ENCODE measurements around the gene CD34. TPM values are rescaled to one million over a fixed set of nuclear protein-coding genes. Genes with fewer than 3 reads are reported as not detected.

CD34 gene
- total RNA-seq, 1 donor from 2014 or later: 72.5 TPM

GRCh38 chr1:207867136-207868109, 43.5 kb downstream of the CD34 start:
- DNase-seq (peak; percentile 78), ATAC-seq (ENCODE audit: poor library complexity) (peak; percentile 70)
- intact Hi-C loops (cut with DNase I): loop anchor here (2.0 kb wide), 1 partner anchor 39 kb away; no protein-coding TSS in a partner anchor

DNA sequence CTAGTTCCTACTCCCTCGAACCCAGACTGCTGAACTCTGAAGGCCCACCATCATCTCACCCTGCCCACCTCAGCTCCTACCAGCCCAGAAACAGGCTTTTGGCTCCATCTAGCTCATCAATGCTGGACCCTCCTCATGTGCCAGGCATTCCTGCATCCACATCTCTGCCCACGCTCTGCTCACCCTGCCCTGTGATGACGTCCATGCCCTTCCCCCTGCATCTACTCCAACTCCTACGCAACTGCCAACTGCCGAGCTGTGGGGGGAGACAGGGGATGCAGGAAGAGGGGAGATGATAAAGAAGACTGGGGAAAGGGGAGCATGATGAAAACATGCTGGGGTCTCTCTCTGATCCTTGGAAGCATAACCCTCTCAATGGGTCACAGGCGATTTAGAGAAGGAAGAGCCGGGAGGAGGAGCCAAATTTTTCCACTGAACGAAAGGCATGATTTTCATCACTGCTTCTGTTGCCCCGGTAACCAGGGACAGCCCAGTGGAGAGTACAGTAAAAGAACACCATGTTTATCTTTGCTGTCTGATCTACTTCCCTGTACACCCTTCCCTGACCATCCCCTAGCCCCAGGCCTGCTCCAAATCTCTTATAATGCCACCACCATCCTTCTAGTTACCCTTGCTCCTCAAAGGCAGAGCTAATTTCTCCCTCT, 44.3 kb downstream of the CD34 start:
- DNase-seq (peak; percentile 64), ATAC-seq (ENCODE audit: poor library complexity) (peak; percentile 35)
- intact Hi-C loops (cut with DNase I): no loop called here

GRCh38 chr1:207863893-207864535, 46.9 kb downstream of the CD34 start:
- no peak for DNase-seq
- intact Hi-C loops (cut with DNase I): no loop called here
- peak; percentile 5 for ATAC-seq (ENCODE audit: poor library complexity)

DNA sequence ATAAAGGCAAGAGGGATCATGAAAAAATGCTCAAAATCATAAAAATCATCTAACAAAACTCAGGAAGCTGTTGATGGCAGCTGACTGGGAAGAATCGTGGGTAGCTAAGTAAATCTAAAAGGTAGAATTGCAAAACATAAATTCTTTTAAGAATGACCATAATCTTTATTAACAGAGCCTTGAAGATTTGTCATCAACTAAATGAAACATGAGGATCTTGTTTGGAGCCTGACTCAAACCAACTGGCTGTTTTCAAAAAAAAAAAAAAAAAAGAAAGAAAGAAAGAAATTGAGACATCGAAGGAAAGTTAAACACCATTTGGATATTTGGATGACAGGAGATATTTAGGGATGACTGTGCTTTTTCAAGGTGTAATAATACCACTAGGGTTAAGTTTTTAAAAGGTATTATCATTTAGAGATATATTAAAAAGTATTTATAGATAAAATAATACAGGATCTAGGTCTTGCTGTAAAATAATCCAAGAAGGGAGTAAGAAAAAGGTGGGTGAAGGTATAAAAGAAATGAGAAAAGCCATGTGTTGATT, 48.6 kb downstream of the CD34 start:
- ATAC-seq (ENCODE audit: poor library complexity) (no peak), DNase-seq (no peak)
- intact Hi-C loops (cut with DNase I): no loop called here

DNA sequence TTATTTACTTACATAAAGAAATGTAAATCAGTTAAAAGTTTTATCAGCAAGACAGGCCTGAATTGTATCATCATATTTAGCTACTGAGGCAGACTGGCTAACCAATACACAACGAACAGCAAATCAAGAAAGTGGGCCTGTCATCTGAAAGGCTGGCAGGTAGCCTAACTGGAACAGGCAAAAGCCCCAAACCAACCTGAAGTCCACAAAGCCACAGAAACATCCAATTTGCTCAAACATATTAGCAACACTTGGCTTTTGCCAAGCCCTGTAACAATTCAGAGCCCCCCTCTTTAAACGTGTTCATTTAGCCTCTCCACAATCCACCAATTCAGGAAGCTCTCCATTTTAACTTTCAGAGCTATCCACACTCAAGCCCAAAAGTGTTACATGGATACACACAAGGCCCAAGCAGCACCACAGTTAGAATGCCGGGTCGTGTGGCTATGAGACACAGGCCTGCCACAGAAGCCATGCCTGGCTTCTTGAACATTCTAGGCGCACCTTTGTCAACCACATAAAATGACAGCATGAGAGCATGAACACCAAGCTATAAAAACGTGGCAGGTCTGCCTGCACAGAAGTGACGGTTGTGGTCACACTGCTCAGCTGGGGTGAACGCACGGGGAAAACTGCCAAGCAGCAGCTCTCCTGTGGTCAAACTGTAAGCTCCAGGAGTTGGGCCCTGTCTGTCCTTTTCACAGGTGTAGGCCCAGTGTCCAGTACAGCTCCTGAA, 49.3 kb downstream of the CD34 start:
- ATAC-seq (ENCODE audit: poor library complexity) (no peak), DNase-seq (no peak)
- intact Hi-C loops (cut with DNase I): no loop called here

- no peak for DNase-seq
- intact Hi-C loops (cut with DNase I): no loop called here
- ATAC-seq (ENCODE audit: poor library complexity): no peak
These were observed 50.4 kb downstream of the CD34 start for GRCh38 chr1:207860531-207860930.

DNA sequence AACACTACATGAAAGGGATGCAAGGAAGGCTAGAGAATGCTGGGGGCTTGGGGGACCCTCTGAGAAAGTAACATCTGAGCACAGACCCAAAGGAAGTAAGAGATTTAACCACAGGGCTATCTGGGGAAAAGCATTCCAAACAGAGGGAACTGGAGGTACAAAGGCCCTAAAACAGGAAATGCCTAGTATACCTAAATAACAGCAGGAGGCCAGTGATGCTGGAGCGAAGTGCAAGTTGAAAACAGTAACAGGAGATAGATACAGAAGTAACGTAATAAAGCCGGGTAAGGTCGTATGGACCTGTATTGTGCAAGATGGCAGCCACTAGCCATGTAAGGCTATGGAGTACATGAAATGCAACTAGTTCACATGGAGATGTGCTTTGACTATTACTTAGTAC, 52.1 kb downstream of the CD34 start:
- DNase-seq (no peak), ATAC-seq (ENCODE audit: poor library complexity) (no peak)
- intact Hi-C loops (cut with DNase I): no loop called here

- DNase-seq (no peak), ATAC-seq (ENCODE audit: poor library complexity) (no peak)
- intact Hi-C loops (cut with DNase I): no loop called here
These were observed 52.6 kb downstream of the CD34 start for GRCh38 chr1:207858281-207858680.

DNA sequence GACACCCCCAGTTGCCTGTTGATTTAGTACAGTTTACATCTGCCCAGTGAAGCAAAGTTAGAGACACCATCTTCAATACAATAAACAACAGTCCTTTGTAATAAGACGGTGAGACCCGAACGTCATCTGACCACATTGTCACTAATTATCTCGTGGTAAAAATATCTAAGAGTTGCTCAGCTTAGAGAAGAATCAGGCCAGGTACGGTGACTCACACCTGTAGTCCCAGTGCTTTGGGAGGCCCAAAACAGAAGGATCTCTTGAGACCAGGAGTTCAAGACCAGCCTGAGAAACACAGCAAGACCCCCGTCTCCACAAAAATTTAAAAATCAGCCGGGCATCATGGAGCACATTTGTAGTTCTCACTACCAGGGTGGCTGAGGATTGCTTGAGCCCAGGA, 53.5 kb downstream of the CD34 start:
- DNase-seq (no peak), ATAC-seq (ENCODE audit: poor library complexity) (no peak)
- intact Hi-C loops (cut with DNase I): no loop called here

DNA sequence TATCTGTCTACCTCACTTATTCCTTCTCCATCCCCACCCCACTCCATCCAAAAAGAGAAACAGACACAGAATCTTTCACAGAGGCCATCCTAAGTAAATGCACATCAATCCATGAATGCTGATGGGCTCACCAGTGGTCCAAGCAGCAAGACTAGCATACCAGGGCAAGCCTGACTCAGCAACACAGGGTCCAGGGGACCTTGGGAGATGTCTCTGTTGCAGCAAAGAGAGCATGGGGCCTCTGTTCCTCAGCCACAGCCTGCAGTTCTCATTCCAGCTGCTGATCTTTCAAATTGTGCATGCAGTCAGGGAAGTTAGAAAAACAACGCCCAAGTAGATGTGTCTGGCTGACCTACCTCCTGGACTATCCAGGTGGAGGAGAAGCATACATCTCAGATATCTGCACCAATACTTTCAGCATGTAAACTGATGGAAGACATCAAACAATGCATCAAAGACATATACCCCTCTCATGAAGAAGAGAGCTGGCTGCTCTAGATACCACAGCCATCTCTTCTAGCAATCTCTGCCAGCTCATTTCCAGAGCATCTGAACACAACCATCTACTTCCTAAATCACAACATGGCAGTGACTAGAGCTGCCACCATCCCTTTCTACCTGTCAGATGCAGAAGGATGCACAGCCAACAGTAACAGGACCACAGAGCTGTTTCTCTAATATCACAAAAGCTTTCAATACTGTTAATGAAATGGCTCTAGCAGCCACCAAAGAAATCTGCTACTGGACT, 54.5 kb downstream of the CD34 start:
- intact Hi-C loops (cut with DNase I): no loop called here
- ATAC-seq (ENCODE audit: poor library complexity) (no peak), DNase-seq (no peak)

GRCh38 chr1:207854001-207854400, 56.9 kb downstream of the CD34 start:
- no peak for DNase-seq
- intact Hi-C loops (cut with DNase I): no loop called here
- no peak for ATAC-seq (ENCODE audit: poor library complexity)

GRCh38 chr1:207853372-207853757, 57.6 kb downstream of the CD34 start:
- ATAC-seq (ENCODE audit: poor library complexity) (peak; percentile 53), DNase-seq (no peak)
- intact Hi-C loops (cut with DNase I): no loop called here

- intact Hi-C loops (cut with DNase I): no loop called here
- ATAC-seq (ENCODE audit: poor library complexity): no peak
- DNase-seq: no peak
These were observed 58.2 kb downstream of the CD34 start for GRCh38 chr1:207852576-207853371.

DNA sequence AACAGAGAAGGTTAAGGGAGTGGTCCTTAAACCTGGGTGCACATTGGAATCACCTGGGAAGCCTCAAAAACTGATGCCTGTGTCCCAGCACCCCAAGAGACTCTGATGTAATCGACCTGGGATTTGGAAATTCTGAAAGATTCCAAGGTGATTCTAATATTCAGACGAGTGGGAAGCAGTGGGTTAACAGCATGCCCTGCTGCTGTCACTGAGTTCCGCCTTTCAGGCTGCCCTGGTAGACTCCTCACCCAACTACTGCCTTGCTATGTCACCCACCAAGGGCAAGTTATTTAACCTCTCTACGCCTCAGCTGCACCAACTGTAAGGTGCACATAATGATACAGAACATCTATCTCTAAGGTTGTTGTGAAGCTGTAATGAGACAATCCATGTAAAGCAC, 59.2 kb downstream of the CD34 start:
- peak; percentile 34 for ATAC-seq (ENCODE audit: poor library complexity)
- no peak for DNase-seq
- intact Hi-C loops (cut with DNase I): no loop called here

DNA sequence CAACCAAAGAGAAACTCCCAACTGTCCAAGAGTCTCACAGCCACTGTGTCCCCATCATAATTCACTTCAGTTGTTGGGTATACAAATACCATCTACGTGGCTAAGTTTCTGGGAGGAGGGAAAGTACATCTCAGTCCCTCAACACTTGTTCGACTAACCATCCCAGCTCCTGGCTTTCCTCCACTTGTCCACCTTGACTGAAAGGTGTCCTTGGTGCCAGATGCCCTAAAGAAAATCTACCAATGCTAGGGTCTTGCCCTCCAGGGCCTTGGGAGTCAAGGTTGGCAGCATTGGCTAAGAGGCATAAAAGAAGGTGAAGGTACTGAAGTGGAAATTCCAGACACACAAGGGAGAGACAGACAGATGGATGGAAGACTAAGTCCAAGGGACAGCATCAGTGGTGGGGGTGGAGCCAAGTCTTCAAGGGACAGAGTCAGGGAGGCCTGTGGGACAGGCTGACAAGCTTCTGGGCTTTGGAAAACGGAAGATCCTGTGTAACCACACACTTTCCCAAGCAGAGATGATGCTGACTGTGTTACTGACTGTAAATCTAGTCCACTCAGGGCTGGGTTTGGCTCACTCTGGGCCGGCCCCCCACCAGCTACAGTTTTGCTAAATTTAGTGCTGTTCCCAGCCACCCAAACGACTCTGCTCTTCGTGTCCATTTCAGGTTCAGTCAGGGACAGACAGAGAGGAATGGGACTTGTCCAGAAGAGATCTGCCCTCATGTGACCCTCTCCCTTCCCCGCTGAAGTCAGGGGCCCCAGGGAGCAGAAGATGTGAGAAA, 60.1 kb downstream of the CD34 start:
- intact Hi-C loops (cut with DNase I): no loop called here
- DNase-seq (no peak), ATAC-seq (ENCODE audit: poor library complexity) (peak; percentile 48)

DNA sequence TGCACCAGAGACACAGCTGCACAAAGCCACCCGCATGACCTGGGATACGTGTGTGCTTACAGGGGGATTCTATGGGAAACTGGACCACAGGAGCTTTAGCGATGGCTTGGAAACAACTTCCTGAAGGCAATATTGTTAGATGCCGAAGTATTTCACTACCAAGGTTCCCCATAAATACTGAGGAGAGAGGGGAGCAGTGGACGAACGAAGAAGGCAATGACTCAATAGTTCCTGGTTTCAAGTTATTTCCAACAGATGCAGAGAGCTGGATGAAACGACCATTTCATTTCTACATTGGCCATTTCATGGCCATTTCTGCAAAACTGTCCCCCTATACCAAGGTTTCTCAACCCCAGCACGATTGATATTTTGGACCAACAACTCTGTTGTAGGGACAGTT, 61.3 kb downstream of the CD34 start:
- DNase-seq: no peak
- intact Hi-C loops (cut with DNase I): no loop called here

More for the DNA sequence above, 61.3 kb downstream of the CD34 start:
- no peak for ATAC-seq (ENCODE audit: poor library complexity)
